GM18868 (cell line): Measurements from ENCODE around the gene NTN4.
"Not testable (repeated sequence)": the region's sequence is repeated elsewhere in the genome, so short reads cannot be mapped to it uniquely, and the experiment has no call there.

Experiments
- ATAC-seq: cut with Tn5 transposase; IDR thresholded peaks from one replicate; pipeline ENCODE4 v1.9.1; 2021; ENCODE audit warnings: mild to moderate bottlenecking, moderate library complexity; ENCODE audit not compliant: unreplicated experiment

The NTN4 gene

DNA sequence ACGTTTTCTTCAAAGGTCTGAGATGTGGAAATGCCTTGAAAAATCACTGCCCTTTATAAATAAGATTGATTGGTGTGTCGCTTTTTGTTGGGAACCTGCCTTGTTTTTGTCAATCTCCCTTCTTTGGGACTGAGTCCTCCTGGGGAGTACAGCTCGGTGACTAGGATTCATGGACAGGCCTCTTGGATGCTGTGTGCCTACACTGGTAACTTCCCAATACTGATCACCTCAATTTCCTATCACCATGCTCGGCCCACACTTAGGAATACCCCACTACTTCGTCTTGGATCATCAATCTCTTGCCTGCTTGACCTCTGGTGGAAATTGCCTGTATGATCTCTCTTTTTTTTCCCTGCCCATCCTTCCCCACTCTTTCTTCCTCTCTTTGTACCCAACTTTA, 34.2 kb downstream of the NTN4 start:
- no peak for ATAC-seq

DNA sequence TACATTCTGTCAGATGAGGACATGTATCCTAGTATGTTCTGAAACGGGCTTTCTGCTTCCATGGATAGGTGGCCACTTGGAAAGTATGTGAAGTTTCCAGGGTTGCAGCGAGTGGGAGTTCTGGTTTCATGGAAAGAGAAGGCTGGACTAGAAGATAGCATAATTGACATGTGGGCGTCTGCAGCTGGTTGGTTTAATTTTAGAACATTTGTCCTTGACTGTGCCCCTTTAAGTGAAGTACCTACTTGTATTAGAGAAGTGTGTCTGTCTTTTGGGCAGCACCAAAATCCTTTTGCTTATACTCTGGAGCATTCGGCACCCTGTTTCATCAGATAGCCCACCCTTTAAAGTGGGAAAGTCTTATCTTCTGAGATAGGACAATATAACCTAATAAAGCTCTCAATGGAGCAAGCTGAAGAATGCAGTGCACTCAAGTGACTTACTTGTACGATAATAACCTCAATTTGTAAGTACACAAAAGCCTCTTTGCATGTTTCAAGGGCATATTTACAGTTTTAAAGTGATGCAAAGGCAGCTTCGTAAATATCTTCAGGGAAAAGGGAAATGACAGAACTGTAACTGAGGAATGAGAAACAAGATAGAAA, 35.2 kb downstream of the NTN4 start:
- no peak for ATAC-seq

DNA sequence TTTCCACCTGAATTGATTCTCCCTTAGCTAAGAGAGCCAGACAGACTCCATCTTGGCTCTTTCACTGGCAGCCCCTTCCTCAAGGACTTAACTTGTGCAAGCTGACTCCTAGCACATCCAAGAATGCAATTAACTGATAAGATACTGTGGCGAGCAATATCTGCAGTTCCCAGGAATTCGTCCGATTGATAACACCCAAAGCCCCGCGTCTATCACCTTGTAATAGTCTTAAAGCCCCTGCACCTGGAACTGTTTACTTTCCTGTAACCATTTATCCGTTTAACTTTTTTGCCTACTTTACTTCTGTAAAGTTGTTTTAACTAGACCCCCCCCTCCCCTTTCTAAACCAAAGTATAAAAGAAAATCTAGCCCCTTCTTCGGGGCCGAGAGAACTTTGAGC, 44.5 kb downstream of the NTN4 start:
- not testable (repeated sequence) for ATAC-seq

DNA sequence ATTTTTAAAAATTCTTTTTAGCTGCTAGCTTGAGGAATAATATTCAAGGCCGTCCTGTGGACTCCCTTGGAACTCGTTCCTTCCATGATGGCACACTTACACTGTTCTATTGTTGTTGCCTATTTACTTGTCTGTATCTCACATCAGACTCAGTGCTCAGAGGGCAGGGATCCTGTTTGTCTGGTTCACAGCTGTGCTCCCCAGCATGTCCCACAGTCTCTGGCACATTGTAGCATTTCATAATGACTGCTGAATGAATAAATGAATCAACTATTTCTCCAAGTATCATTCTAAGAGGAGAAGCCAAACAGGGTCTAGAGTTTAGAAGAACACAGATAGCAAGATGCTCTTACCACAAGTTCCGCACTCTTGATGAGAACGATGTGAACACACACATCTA, 48.0 kb downstream of the NTN4 start:
- no peak for ATAC-seq

DNA sequence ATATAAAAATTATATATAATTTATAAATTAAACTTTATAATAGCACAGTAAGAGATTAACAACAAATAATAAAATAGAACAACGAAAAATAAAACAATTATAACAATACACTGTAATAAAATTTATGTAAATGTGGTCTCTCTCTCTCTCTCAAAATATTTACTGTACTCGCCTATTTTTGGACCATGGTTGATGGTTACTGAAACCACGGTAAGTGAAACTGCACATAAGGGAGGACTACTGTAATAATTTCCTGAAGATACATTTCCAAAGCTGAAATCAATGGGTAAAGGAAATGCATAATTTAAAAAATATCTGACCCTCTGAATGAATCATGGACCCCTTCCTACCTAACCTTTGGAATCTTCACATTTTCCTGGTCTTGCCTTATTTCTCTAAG, 48.9 kb downstream of the NTN4 start:
- ATAC-seq, result no peak

DNA sequence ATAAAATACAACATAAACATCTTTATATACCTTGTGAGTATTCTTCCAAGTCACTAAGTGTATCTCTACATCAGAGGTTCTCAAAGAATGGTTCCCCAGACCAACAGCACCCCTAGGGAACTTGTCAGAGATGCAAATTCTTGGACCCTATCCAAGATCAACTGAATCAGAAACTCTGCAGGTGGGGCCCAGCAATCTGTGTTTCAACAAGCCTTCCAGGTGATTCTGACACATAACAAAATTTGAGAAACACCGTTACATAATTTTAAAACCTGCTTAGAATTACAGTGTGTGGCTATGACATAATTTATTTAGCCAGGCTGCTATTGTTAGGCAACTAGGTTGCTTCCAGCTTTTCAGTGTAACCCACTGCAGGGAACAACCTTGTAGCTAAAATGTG, 49.8 kb downstream of the NTN4 start:
- ATAC-seq, result no peak

DNA sequence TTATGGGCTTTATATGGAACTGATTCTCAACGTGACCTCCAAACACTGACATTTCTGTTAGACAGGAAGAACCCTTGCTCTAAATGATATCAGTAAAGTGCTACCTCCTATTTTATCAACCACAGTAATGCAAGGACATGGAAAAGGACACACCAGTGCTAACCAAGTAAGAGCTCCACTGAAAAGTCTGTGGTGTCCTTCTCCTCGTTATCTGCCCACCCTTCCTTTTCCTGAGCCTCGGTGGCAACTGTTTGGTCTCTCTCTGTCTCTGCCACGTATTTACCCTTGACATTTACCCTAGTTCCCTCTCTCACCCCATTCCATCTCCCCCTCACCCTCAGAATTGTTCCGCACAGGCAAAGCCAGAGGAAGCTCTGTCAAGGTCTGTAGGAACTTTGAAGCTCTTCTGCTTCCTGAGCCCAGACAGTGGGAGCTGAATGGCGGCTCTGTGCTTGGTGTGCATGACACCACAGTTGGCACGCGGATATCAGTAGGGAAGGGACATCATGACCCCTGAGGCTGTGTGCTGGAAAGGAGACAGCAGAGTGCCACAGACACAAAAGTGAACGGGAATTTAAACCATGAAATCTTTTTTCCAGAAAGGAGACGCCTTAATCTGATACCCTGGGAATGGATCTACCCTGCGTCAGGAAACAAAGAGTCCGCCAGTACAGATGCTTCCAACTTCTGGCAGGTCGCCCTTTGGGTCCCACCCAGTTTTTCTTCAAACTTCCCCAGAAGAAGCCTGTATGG, 50.8 kb downstream of the NTN4 start:
- no peak for ATAC-seq

DNA sequence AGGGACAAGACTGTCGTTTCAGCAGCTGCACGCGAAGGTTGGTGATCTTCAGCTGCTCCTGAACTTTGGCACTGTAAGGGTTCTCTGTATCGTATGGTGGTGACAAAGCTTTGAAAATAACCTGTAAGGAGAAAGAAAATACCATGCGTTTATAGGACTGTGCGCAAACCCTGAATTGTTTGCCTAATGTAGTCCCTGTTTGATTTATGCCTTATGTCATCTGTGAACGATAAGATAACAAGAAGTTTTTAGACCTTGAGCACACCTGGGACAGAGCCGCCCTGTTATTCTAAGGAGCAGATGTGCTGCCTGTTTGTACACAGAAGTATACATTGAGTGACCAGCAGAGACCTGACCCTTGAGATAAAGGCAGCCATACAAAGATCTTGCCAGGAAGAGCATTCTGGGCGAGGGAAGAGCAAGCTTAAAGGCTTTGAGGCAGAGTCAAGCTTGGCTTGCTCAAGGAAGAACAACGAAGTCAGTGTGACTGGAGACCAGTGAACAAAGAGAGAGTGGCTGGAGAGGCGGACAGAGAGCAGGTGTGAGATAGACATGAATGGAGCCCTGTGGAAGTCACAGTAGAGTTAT, 52.4 kb downstream of the NTN4 start:
- ATAC-seq, result no peak

DNA sequence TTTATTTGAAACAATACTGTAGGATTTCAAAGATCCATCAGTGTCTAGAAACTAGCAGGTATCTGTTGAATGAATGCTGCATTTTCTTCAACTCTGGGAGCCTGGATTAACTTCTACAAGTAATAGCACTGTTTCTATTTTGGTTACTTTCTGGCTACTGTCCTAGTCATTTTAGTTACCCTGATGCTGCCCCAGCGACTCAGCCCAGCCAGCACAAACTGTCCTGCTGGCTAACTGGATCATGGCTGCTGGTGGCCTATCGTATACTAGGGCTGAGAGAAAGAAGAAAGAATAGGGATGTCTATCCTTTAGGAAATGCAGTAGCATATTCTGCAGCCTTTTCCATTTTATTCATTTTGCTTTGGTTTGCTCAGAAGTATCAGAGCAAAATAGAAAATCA, 53.9 kb downstream of the NTN4 start:
- no peak for ATAC-seq

DNA sequence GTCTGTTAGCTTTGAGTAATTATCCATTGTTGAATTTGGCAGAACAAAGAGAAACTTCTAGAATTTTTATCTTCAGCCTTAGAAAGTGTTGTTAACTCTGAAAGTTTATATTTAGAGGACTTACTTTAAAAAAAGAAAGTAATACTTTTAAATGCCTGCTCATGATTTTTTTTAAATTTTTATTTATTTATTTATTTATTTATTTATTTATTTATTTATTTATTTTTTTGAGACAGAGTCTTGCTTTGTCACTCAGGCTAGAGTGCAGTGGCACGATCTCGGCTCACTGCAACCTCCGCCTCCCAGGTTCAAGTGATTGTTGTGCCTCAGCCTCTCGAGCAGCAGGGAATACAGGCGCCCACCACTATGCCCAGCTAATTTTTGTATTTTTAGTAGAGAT, 54.8 kb downstream of the NTN4 start:
- ATAC-seq, result not testable (repeated sequence)

DNA sequence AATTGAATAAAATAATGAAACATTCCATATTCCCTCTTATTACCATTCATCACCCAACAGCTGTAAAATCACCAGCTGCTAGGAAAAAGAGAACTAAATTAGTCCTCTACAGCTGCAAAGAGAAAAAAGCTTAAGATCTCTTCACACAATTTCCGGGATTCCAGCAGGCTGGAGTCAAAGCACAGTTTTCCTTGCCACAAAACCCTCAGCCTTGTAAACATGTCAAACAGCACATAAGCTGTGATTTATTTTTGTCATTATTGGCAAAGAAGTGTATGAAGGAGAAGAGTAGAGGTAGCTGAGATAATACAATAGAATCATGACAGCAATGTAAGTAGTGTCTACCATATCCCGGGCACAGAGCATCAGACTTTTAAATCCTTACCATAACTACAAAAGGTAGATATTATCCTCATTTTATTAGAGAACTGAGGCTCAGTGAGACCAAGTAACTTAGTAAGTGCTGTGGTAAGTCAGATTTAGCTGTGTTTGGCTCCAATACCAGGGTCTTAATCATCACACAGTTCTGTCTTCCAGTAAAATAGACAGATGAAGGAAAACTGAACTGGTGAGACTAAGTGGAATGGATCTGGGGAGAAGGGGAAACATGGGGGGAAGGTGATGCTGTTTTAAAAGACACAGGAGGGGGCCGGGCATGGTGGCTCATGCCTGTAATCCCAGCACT, 57.3 kb downstream of the NTN4 start:
- no peak for ATAC-seq

DNA sequence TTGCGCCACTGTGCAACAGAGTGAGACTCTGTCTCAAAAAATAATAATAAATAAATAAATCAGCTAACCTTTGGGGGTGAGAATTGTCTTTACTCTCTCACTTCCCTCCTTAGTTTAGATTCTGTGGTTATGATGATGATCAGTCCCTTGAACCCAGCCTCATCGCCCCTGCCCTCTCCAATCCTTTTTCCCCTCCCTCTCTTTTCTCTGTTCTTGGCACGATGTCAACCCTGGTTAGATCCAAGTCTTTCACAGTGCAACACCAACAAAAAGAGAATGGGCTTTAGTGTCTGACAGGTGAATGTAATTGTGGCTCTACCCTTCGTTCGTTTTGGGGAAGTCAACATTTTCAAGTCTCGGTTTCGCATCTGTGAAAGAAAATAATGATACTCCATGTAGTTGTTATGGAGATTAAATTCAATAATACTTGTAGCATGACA, 59.0 kb downstream of the NTN4 start:
- ATAC-seq, result peak; percentile 93

DNA sequence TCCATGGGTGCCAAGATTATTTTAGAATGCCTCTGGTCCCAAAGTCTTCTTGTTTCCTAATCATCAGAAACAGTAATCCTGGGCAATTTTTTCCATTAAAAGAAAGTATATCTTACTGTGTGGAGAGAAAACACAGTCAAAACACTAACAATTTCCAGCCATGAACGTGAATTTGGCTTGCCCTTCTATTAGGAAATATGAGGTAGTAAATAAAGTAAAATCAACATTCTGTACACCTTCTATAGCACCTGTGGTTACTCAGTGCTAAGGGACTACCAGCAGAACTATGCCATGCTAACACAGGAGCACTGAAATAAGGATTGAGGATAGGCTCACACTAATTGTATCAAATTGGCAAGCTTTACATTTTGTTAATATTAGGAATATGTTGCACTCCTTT, 60.1 kb downstream of the NTN4 start:
- no peak for ATAC-seq

DNA sequence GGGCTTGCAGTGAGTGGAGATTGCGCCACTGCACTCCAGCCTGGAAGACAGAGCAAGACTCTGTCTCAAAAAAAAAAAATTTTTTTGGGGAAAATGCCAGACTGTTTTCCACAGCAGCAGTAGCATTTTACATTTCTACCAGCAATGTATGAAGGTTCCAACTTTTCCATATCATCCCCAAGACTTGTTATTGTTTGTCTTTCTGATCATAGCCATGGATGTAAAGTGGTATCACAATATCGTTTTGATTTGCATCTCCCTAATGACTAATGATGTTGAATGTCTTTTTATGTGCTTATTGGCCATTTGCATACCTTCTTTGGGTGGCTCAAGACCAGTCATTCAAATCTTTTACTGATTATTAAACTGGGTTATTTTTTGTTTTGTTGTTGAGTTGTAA, 63.7 kb downstream of the NTN4 start:
- no peak for ATAC-seq

DNA sequence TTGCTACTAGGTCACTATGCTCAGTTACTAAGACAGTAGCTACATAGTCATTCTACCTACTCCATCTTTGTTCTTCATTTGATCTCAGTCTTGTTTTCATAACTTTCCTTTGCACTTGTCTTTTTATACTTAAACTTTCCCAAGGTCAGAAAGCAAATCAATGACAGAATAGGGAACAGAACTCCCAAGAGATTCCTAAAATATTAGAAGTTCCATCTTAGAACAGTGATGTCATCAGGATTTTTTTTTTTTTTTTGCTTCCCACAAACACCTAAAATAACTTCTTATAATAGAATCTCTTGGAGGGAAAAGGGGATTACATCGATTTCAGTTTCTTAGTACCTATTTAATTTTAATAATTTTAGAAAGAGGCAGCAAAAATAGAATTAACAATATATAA, 65.8 kb downstream of the NTN4 start:
- ATAC-seq, result no peak

DNA sequence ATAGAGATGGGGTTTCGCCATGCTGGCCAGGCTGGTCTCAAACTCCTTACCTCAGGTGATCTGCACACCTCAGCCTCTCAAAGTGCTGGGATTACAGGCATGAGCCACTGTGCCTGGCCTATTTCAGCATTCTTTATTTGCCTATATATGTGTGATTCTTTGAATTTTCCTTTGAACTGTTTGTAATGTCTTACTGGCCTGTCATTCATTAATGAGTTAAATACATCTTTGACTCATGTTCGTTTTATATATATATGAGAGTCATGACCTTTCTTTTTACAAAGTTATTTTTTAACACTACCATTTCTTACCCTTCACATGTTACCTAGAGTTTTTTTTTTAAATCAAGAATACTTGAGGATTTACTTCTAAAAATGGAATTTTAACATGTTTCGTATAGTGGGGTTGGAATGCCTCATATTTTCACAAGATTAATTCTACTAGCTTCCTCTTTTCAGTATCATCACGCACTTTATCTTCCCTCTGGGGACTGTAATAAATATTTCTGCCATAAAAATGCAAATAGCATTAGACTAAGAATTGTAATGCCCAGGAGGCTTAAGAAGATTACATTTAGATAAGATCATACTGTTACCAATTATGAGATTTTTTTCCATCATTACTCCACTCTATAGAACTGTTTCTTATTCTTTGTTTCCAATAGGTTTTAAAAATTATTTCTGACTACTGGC, 66.7 kb downstream of the NTN4 start:
- no peak for ATAC-seq

DNA sequence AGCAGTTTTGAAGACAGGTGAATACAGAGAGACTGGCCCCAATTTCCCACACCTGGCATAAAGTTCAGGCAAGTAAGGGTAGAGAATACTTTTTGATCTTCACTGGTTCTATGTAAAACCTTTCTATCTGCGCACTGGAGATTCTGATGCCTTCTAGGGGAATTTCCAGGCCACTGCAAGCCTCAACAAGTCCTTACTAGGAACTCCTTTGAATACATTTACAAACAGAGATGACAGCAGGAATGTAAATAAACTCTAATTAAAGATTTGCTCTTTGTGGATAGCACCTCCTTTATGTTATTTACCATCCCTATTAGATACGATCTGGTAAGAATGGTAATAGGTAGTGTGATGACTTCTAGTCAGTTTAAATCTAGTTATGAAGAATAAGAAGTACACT, 69.2 kb downstream of the NTN4 start:
- no peak for ATAC-seq

DNA sequence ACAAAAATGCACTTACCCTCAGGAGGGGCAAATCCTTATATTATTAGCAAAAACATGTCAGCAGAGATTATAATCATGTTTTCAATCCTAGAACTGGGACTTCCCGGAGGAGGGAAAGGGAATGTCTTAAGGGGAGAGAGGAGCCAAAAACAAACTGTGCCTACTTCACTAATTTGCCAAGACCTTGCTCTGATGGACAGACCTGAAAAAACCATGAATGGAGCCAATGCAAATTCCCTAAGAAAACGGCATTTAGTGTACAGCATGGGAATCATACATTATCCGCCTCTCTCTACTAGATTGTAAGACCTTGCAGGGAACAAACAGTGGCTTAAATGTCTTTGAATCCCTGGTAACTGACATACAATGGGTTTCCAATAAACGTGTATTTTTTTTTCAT, 70.4 kb downstream of the NTN4 start:
- ATAC-seq, result no peak

DNA sequence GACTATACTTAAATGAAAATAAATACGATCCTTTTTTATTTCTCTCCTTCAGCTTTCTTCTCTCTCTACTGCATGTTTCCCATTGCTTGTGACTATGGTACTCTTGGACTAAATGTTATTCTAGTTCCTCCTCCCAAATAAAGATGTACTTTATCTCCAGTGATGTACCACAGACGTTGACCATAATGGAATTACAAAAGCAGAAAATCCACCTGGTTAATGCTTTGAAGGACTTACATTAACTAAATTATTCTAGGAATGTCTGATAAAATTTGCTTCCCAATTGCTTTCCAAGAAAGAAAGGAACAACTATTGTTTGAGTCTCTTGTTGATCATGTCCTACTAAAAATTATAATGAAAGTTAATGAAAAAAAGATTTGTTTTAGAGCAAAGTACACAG, 71.8 kb downstream of the NTN4 start:
- no peak for ATAC-seq

DNA sequence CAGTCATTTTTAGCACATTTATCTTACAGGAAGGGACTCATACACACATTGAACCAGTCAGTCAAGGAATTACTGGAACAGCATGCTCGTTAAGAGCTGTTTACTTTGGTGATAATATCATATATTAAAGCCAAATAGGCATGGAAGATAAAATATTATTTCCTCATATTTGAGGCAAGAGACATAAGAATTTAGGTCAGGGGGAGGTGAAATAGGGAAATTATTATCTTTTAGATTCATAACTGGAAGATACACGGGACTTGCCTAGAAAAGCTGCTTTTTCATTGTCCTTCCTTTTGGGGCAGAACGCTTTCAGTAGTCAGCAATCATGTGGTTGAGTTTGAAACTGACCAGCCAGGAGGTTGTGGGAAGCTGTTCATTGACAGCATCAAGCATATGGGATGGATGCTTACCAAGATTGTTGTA, 72.5 kb downstream of the NTN4 start:
- ATAC-seq, result no peak

DNA sequence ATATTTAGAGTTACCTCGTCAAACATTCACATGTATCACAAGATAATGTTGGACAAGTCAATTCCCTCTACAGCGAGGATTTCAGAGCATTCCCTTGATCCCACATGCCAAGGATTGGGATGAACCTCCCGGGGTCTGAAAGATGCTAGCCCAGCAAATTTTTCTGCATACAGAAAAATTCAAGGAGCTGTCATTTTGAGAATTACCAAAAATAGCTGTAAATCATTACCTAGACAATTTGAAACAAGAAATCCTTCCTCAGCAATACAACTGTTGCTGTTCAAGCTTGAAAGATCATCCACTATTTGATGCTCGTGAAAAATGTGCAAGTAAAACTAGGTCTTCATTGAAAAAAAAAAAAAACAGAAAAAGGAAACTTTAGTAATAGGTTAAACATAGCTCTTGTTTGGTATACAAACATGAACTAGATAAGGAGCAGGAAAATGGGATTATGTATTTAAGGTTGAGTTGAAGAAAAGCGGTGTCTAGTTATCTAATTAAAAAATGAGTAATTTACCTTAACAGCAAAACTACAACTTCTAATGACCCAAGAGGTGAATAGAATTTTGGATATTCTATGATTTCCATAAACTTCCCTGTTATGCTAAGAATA, 73.1 kb downstream of the NTN4 start:
- ATAC-seq, result no peak
